Astrocyte of the cerebellum (primary cell): ENCODE data around the gene SF3A2.
A peak's percentile ranks its signal among the peaks of the same experiment; 100 is the strongest.

Experiments used
- DNase-seq: peaks from one replicate; pipeline ENCODE4 v3.0.0-alpha.2; 2011; ENCODE audit warnings: low read depth
- H3K4me3 ChIP-seq: 2 replicates; pipeline ENCODE4 v1.5.1; 2011; ENCODE audit warnings: mild to moderate bottlenecking, low read depth, low read length, moderate library complexity
- CTCF ChIP-seq: IDR thresholded peaks from 2 replicates; pipeline ENCODE4 v1.5.1; 2012; ENCODE audit warnings: low read length, low read depth, moderate library complexity, mild to moderate bottlenecking; ENCODE audit errors: missing control alignments
- in situ Hi-C: cut with HindIII; loops from 2 replicates; pipeline ENCODE4 v1.10.0; 2017; ENCODE audit warnings: low sequenced_read_pairs

The SF3A2 gene

GRCh38 chr19:2219726-2220125, 16.9 kb upstream of the SF3A2 start:
- no peak for DNase-seq
- H3K4me3 ChIP-seq = no peak overlapping the region
- in situ Hi-C loops = no loop called here
- TF ChIP-seq CTCF = no peak

- in situ Hi-C loops = no loop called here
- no peak for TF ChIP-seq CTCF
Observed at GRCh38 chr19:2221250-2221831, 15.3 kb upstream of the SF3A2 start.

GRCh38 chr19:2221918-2222317, 14.7 kb upstream of the SF3A2 start:
- in situ Hi-C loops = no loop called here

More at GRCh38 chr19:2221250-2221831, 15.3 kb upstream of the SF3A2 start:
- no peak overlapping the region for H3K4me3 ChIP-seq
- DNase-seq = no peak

GRCh38 chr19:2223391-2223790, 13.2 kb upstream of the SF3A2 start:
- no peak for TF ChIP-seq CTCF
- DNase-seq = no peak
- H3K4me3 ChIP-seq = no peak overlapping the region
- in situ Hi-C loops = no loop called here

More at GRCh38 chr19:2221918-2222317, 14.7 kb upstream of the SF3A2 start:
- no peak overlapping the region for H3K4me3 ChIP-seq
- no peak for DNase-seq
- TF ChIP-seq CTCF = peak; percentile 17

- no peak for DNase-seq
- no peak overlapping the region for H3K4me3 ChIP-seq
- in situ Hi-C loops = no loop called here
- TF ChIP-seq CTCF = no peak
Observed at GRCh38 chr19:2223959-2224358, 12.7 kb upstream of the SF3A2 start.

GRCh38 chr19:2224754-2225349, 11.8 kb upstream of the SF3A2 start:
- in situ Hi-C loops = no loop called here
- no peak overlapping the region for H3K4me3 ChIP-seq
- no peak for TF ChIP-seq CTCF
- no peak for DNase-seq
